SKM-1 (cell line): ENCODE measurements around the gene METAP2.

ENCODE experiments used
- DNase-seq: peaks from one replicate; lab custom pipeline; 2025; ENCODE audit not compliant: unreplicated experiment; lab: John Stamatoyannopoulos, UW

Gene METAP2

GRCh38 chr12:95509300-95509699 is 35.3 kb downstream of the METAP2 start:
- DNase-seq = no peak

GRCh38 chr12:95511977-95512376 is 38.0 kb downstream of the METAP2 start:
- no peak for DNase-seq

- DNase-seq = no peak
Observed at GRCh38 chr12:95513599-95513998, 39.6 kb downstream of the METAP2 start.

GRCh38 chr12:95515197-95515596 is 41.2 kb downstream of the METAP2 start:
- DNase-seq = no peak

DNA sequence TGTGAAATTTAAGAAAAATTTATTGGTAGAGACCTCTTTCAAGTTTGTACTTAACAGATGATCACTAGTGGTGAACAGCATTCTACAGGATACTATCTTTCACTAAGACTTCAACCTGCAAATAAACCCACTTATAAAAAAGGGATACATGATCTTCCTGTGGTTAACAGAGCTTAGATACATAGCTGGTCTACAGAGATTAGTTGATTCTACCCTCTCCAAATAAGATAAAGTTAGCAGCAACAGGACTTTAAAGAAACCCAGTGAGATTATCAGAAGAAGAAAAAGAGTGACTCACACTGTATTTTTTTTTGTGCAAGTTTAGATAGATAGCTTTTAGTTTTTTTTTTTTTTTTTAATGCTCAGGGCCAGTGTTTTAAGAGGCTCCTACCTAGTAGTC is 42.8 kb downstream of the METAP2 start:
- DNase-seq = no peak

DNA sequence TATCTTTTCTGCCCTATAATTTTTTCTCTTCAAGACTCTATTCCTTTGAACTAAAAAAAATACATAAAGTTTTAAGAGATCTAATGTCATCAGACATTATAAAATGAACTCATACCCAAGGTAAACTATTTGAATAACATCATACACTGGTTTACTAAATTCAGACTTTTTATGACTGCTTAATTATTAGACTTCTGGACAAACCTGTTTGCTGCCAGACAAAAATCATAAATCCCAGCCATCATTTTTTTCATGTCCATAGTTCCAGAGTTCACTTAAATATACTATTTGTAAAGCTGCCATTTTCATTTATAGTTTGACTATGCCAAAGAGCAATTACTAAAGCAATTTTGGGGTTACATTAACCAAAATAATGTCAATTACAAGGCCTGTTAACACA is 43.3 kb downstream of the METAP2 start:
- DNase-seq = no peak

GRCh38 chr12:95518944-95519343 is 45.0 kb downstream of the METAP2 start:
- DNase-seq = no peak

- DNase-seq = no peak
Observed at GRCh38 chr12:95520816-95521215, 46.9 kb downstream of the METAP2 start.

- DNase-seq = no peak
Observed at GRCh38 chr12:95522692-95523091, 48.7 kb downstream of the METAP2 start.

- no peak for DNase-seq
Observed at GRCh38 chr12:95528431-95528830, 54.5 kb downstream of the METAP2 start.

- no peak for DNase-seq
Observed at GRCh38 chr12:95529693-95530225, 55.8 kb downstream of the METAP2 start.

DNA sequence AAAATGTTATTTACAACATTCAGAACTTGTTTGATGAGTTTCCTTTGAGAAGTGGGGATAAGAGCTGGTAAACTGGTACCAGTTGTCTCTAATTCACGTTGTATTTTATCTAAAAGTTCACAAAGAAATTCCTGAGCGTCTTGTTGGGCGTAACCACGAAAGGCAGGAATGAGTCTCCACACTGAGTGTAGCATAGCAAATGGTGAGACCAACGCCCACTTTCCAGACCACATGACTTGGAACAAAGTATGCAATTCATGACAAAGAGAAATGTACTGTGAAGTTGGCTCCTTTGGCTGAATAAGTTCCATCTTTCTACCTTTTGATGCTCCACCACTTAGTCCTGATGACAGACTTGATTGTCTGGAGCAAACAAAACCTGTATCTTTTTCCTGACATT is 58.9 kb downstream of the METAP2 start:
- no peak for DNase-seq

DNA sequence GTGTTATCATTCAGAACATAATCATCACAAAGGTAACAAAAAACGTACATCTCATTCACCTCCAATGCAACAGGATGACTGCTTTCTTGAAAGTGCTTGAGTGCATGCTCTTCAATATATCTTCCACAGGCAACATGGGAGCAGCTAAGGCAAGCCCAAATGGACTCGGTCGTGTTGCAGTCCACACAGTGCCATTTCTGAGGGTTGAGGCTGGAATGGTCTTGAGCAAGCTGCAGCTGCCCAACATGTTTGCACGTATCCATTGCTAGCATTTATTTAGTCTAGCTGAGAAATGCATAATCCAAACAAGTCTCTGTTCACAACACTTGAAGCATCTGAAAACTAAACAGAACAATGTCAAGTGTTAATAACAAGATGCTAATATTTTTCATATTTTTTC is 60.0 kb downstream of the METAP2 start:
- DNase-seq = no peak

DNA sequence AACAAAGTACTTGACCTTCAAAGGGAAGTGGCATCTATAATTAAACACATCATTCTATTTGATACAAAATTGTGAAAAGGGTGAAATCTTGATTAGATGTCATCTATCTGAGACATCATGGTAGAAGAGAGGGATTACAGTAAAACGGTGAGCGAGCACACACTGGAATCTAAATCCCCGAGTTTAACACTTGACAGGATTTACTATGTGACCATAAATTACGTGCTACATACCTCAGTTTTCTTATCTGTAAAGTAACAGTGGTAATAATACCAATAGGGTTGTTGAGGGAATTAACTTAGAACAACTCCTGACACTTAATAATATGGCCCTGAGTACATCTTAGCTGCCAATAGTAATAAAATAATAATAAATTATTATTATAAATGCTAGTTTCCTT is 64.1 kb downstream of the METAP2 start:
- DNase-seq = no peak

GRCh38 chr12:95538656-95539055 is 64.7 kb downstream of the METAP2 start:
- DNase-seq = no peak

DNA sequence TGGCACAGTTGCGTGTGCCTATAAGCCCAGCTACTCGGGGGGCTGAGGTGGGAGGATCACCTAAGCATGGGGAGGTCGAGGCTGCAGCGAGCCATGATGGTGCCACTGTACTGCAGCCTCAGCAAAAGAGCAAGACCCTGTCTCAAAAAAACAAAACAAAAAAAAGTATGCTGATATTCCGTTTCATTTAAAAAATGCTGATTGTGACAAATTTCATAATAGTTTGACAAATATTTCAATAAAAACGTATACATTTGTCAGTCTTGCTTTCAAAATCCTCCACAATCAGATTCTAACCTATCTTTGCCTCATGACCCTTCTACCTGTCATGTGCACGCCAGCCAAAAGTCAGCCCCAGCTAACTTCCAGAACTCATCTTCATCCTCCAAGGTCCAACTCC is 67.5 kb downstream of the METAP2 start:
- DNase-seq = no peak

DNA sequence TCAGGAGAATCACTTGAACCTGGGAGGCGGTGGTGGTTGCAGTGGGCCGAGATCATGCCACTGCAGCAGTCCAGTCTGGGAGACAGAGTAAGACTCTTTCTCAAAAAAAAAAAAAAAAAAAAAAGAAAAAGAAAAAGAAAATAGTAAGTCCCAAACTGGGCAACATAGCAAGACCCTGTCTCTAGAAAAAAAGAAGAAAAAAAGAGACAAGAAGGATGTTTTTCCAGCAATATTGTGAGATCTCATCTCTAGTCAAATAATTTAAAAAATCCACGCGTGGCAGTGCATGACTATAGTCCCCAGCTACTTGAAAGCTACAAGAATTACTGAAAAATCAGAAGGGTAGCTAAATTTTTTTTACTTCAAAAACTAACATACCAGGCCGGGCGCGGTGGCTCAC is 69.4 kb downstream of the METAP2 start:
- no peak for DNase-seq

- DNase-seq = no peak
Observed at GRCh38 chr12:95544756-95545155, 70.8 kb downstream of the METAP2 start.

GRCh38 chr12:95545303-95545702 is 71.4 kb downstream of the METAP2 start:
- no peak for DNase-seq

DNA sequence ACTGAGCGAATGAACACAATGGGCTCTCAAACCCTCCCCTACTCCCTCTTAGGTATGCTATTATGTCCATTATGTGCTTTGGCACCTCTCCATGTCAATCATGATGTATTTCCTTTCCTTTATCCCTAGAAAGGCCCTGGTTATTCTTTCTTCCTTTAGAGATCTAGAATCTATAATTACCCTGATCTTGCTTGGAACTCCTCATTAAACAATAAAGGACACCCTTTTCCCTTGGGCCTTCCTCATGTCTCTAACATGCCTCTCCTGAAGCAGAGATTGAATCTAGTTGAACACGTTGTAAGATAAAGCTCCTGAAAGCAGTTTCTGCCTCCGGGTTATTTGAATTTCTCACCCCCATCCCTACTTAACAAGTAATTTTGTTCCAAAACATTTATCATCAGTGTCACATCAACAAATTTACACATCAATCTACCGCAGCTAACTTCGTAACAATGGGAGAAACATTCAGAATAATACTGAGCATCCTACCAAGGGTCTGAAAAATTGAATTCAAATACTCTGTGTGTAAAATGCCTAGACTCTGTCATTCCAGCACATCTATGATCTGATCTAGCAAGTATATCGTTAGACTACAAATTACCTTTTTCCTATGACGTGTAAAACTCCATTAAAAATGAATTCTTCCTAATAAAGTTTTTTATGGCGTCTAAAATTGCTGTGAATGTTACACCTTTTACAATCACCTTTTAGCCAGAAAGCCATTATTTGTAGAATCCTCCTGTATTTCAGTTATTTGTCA is 72.0 kb downstream of the METAP2 start:
- no peak for DNase-seq

- DNase-seq = no peak
Observed at GRCh38 chr12:95546491-95546813, 72.5 kb downstream of the METAP2 start.

- DNase-seq = no peak
Observed at GRCh38 chr12:95547522-95548055, 73.6 kb downstream of the METAP2 start.

DNA sequence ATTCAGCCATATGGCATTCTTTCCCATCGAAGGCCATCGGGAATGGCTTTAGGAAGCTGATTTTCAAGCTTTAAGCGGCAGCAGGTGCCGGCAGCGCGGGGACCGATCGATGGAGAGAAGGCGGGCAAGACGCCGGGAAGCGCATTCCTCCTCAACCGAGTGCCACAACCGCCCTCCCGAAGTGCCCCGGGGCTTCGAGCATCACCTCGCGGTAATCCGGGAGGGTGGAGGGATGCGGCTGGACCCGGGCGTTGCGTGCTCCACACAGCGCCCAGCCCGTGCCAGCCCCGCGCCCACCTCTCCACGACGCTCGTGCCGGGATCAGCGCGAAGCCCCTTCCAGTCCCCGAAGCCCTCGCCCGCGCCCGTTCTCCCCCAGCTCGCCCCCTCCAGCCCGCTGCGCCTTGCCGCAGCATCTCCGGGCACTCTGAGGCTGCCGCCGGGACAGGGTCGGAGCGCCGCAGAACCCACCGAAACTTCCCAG is 74.1 kb downstream of the METAP2 start:
- DNase-seq = no peak
